GM12878 (cell line): Measurements from ENCODE around the gene LNPK.

Experiments used
- CEBPB ChIP-seq, 2 experiments: fragments of 150-350 bp in 1 of 2; IDR thresholded peaks; 2 replicates each; pipeline ENCODE4 v1.6.1; 2012 to 2014; ENCODE audit warnings: low read depth in 2 of 2, low read length in 2 of 2, borderline replicate concordance in 1 of 2, inconsistent platforms in 1 of 2
- CREB1 ChIP-seq: IDR thresholded peaks from 2 replicates; pipeline ENCODE4 v1.6.1; 2012; ENCODE audit warnings: low read depth, mild to moderate bottlenecking, inconsistent platforms
- EZH2 ChIP-seq: IDR thresholded peaks from 2 replicates; pipeline ENCODE4 v1.6.1; 2012; ENCODE audit warnings: low read depth, mild to moderate bottlenecking, control low read depth, inconsistent platforms, low read length, borderline replicate concordance; ENCODE audit not compliant: control insufficient read depth
- HCFC1 ChIP-seq: fragments of 150-350 bp; IDR thresholded peaks from 2 replicates; pipeline ENCODE4 v1.6.1; 2014; ENCODE audit warnings: low read length
- JUNB ChIP-seq: IDR thresholded peaks from 2 replicates; pipeline ENCODE4 v1.6.1; 2016; ENCODE audit warnings: antibody characterized with exemption, mild to moderate bottlenecking
- POLR2A ChIP-seq: IDR thresholded peaks from 2 replicates; pipeline ENCODE4 v1.6.1; 2011; ENCODE audit warnings: low read depth, mild to moderate bottlenecking, low read length
- POLR2AphosphoS2 ChIP-seq: IDR thresholded peaks from 2 replicates; pipeline ENCODE4 v1.6.1; 2011; ENCODE audit warnings: low read depth, mild to moderate bottlenecking, low read length, improper control_type of control experiment, moderate library complexity
- REST ChIP-seq: IDR thresholded peaks from 2 replicates; pipeline ENCODE4 v1.6.1; 2012; ENCODE audit warnings: mild to moderate bottlenecking, low read depth, low read length
- SIN3A ChIP-seq: IDR thresholded peaks from 2 replicates; pipeline ENCODE4 v1.6.1; 2012; ENCODE audit warnings: low read depth, low read length, improper control_type of control experiment
- TF ChIP-seq, protein P1 (sequence below), 3 experiments: IDR thresholded peaks in 2 of 3; conservative IDR thresholded peaks in 1 of 3; 2 replicates each; pipeline ENCODE4 v1.5.1; 2011; ENCODE audit warnings: low read depth in 3 of 3, low read length in 3 of 3, mild to moderate bottlenecking in 3 of 3, control low read depth in 2 of 3, moderate library complexity in 2 of 3, inconsistent platforms in 1 of 3, mixed read lengths in 1 of 3; ENCODE audit not compliant: control insufficient read depth in 2 of 3, insufficient read depth in 1 of 3; ENCODE audit errors: extremely low read depth in 1 of 3

- no peak for TF ChIP-seq REST
- no peak for TF ChIP-seq EZH2
- TF ChIP-seq, protein P1, sequence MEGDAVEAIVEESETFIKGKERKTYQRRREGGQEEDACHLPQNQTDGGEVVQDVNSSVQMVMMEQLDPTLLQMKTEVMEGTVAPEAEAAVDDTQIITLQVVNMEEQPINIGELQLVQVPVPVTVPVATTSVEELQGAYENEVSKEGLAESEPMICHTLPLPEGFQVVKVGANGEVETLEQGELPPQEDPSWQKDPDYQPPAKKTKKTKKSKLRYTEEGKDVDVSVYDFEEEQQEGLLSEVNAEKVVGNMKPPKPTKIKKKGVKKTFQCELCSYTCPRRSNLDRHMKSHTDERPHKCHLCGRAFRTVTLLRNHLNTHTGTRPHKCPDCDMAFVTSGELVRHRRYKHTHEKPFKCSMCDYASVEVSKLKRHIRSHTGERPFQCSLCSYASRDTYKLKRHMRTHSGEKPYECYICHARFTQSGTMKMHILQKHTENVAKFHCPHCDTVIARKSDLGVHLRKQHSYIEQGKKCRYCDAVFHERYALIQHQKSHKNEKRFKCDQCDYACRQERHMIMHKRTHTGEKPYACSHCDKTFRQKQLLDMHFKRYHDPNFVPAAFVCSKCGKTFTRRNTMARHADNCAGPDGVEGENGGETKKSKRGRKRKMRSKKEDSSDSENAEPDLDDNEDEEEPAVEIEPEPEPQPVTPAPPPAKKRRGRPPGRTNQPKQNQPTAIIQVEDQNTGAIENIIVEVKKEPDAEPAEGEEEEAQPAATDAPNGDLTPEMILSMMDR (IDR thresholded peaks at IDR 0.05 in 2 of 3, conservative IDR thresholded peaks at IDR 0.05 in 1 of 3; ENCODE audit: control insufficient read depth in 2 of 3, extremely low read depth in 1 of 3, insufficient read depth in 1 of 3, low read depth in 3 of 3, low read length in 3 of 3): no peak
- no peak for TF ChIP-seq CREB1
- no peak for TF ChIP-seq POLR2AphosphoS2
- no peak for TF ChIP-seq SIN3A
- TF ChIP-seq JUNB: no peak
- no peak for TF ChIP-seq POLR2A
- no peak for TF ChIP-seq HCFC1
- TF ChIP-seq CEBPB (IDR thresholded peaks at IDR 0.05; ENCODE audit: borderline replicate concordance in 1 of 2, low read depth in 2 of 2, low read length in 2 of 2): no peak
These were observed 25.5 kb downstream of the LNPK start for GRCh38 chr2:175976391-175977157.
